IMR-90 (cell line): ENCODE results near the gene PCCA.

Experiments used
- CEBPB ChIP-seq: IDR thresholded peaks from 2 replicates; pipeline ENCODE4 v1.6.1; 2012; ENCODE audit warnings: low read depth, low read length, improper control_type of control experiment
- CHD1 ChIP-seq: IDR thresholded peaks from 2 replicates; pipeline ENCODE4 v1.6.1; 2012; ENCODE audit warnings: low read depth, low read length, improper control_type of control experiment
- MAZ ChIP-seq: IDR thresholded peaks from 2 replicates; pipeline ENCODE4 v1.6.1; 2012; ENCODE audit warnings: low read depth, mild to moderate bottlenecking, low read length, improper control_type of control experiment, moderate library complexity, borderline replicate concordance
- MXI1 ChIP-seq: IDR thresholded peaks from 2 replicates; pipeline ENCODE4 v1.6.1; 2012; ENCODE audit warnings: low read depth, mild to moderate bottlenecking, low read length, moderate library complexity, borderline replicate concordance
- POLR2A ChIP-seq: IDR thresholded peaks from 2 replicates; pipeline ENCODE4 v1.6.1; 2012; ENCODE audit warnings: mild to moderate bottlenecking, low read depth, low read length
- RAD21 ChIP-seq: IDR thresholded peaks from 2 replicates; pipeline ENCODE4 v1.6.1; 2012; ENCODE audit warnings: low read length, improper control_type of control experiment
- RFX5 ChIP-seq: IDR thresholded peaks from 2 replicates; pipeline ENCODE4 v1.8.0; 2012; ENCODE audit warnings: low read depth, mild to moderate bottlenecking, low read length, moderate library complexity
- TF ChIP-seq, protein P1 (sequence below): conservative IDR thresholded peaks from 2 replicates; pipeline ENCODE4 v1.5.1; 2012; ENCODE audit warnings: mild to moderate bottlenecking, low read depth, low read length, improper control_type of control experiment
- TF ChIP-seq, protein P2 (sequence below): fragments of 150-350 bp; IDR thresholded peaks from 2 replicates; pipeline ENCODE4 v1.6.1; 2017; ENCODE audit warnings: mild to moderate bottlenecking, antibody characterized with exemption, low read length, low read depth

DNA sequence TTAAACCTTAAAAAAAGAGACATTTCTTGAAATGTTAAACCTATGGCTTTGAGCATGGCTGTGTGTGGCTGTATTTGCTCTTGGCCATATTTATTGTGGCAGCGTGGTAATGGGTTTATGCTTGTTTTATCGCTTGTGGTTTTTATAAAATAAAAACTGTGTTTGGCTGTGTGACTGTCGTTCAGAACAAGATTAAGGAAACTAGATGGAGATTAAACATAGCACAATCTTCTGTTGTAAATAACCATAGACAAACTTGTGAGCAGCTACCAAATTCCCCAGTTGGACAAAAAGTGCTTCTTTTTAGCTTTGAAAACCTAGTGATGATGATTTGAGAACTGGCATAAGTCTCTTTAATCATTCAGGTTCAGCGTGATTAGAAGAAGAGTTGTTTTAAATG lies 308.7 kb downstream of the PCCA start:
- TF ChIP-seq, protein P1, sequence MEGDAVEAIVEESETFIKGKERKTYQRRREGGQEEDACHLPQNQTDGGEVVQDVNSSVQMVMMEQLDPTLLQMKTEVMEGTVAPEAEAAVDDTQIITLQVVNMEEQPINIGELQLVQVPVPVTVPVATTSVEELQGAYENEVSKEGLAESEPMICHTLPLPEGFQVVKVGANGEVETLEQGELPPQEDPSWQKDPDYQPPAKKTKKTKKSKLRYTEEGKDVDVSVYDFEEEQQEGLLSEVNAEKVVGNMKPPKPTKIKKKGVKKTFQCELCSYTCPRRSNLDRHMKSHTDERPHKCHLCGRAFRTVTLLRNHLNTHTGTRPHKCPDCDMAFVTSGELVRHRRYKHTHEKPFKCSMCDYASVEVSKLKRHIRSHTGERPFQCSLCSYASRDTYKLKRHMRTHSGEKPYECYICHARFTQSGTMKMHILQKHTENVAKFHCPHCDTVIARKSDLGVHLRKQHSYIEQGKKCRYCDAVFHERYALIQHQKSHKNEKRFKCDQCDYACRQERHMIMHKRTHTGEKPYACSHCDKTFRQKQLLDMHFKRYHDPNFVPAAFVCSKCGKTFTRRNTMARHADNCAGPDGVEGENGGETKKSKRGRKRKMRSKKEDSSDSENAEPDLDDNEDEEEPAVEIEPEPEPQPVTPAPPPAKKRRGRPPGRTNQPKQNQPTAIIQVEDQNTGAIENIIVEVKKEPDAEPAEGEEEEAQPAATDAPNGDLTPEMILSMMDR: no peak
- TF ChIP-seq CHD1 (no peak), MAZ (no peak), POLR2A (no peak), CEBPB (no peak), RAD21 (no peak), MXI1 (no peak), RFX5 (no peak)
- TF ChIP-seq, protein P2, sequence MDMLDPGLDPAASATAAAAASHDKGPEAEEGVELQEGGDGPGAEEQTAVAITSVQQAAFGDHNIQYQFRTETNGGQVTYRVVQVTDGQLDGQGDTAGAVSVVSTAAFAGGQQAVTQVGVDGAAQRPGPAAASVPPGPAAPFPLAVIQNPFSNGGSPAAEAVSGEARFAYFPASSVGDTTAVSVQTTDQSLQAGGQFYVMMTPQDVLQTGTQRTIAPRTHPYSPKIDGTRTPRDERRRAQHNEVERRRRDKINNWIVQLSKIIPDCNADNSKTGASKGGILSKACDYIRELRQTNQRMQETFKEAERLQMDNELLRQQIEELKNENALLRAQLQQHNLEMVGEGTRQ: no peak
